NCI-H187 treated with DMSO at 0.1 percent for 48 hours (cell line): ENCODE measurements around the gene ZDHHC18.

Source experiments
- DNase-seq: peaks from one replicate; lab custom pipeline; 2025; lab: John Stamatoyannopoulos, UW

ZDHHC18 gene, protein sequence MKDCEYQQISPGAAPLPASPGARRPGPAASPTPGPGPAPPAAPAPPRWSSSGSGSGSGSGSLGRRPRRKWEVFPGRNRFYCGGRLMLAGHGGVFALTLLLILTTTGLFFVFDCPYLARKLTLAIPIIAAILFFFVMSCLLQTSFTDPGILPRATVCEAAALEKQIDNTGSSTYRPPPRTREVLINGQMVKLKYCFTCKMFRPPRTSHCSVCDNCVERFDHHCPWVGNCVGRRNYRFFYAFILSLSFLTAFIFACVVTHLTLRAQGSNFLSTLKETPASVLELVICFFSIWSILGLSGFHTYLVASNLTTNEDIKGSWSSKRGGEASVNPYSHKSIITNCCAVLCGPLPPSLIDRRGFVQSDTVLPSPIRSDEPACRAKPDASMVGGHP

GRCh38 chr1:26826261-26827105, at the start of gene ZDHHC18:
Gene ZDHHC18 (plus strand): TSS chr1:26826688. CDS start chr1:26826805, 117 bp downstream.
- DNase-seq, result no peak

DNA sequence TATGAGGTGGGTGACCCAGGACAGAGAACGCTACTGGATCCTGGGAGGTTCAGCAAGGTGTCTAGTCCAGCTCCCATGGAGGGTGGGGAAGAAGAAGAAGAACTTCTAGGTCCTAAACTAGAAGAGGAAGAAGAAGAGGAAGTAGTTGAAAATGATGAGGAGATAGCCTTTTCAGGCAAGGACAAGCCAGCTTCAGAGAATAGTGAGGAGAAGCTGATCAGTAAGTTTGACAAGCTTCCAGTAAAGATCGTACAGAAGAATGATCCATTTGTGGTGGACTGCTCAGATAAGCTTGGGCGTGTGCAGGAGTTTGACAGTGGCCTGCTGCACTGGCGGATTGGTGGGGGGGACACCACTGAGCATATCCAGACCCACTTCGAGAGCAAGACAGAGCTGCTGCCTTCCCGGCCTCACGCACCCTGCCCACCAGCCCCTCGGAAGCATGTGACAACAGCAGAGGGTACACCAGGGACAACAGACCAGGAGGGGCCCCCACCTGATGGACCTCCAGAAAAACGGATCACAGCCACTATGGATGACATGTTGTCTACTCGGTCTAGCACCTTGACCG, 47.3 kb upstream of the ZDHHC18 start:
- no peak for DNase-seq

- DNase-seq, result no peak
Measured at GRCh38 chr1:26780344-26780957, 46.0 kb upstream of the ZDHHC18 start.

DNA sequence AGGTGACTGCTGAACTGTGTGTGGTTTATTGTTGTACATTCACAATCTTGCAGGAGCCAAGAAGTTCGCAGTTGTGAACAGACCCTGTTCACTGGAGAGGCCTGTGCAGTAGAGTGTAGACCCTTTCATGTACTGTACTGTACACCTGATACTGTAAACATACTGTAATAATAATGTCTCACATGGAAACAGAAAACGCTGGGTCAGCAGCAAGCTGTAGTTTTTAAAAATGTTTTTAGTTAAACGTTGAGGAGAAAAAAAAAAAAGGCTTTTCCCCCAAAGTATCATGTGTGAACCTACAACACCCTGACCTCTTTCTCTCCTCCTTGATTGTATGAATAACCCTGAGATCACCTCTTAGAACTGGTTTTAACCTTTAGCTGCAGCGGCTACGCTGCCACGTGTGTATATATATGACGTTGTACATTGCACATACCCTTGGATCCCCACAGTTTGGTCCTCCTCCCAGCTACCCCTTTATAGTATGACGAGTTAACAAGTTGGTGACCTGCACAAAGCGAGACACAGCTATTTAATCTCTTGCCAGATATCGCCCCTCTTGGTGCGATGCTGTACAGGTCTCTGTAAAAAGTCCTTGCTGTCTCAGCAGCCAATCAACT, 45.2 kb upstream of the ZDHHC18 start:
- DNase-seq, result no peak

DNA sequence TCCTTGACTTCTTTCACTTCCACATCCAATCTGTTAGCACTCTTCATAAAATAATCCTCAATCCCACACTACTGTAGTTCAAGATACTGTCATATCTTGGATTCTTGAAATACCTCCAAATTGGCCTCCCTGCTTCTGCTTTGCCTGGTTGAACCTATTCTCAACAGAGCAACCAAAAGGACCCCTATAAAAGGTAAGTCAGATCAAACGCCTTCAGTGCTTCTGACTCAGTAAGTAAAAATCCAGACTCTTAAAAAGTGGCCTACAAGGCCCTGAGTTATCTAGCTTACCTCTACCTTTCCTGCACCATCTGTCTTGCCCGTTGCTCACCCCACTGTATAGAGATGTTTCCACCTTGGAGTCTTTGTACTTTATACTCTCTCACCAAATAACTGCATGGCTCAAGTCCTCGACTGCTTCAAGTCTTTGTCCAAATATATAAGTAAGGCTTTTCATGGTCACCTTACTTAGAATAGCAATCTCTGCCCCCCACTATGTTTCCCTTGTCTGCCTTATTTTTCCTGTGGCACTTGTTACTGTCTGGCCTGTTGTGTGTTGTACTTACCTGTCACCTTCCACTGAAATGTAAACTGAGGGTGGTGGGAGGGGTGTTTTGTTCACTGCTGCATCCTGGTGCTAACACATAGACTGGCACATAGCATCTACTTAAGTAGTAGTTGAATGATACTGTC, 43.8 kb upstream of the ZDHHC18 start:
- no peak for DNase-seq

- DNase-seq, result no peak
Measured at GRCh38 chr1:26783646-26784022, 42.9 kb upstream of the ZDHHC18 start.

- DNase-seq, result no peak
Measured at GRCh38 chr1:26784023-26784871, 42.2 kb upstream of the ZDHHC18 start.

DNA sequence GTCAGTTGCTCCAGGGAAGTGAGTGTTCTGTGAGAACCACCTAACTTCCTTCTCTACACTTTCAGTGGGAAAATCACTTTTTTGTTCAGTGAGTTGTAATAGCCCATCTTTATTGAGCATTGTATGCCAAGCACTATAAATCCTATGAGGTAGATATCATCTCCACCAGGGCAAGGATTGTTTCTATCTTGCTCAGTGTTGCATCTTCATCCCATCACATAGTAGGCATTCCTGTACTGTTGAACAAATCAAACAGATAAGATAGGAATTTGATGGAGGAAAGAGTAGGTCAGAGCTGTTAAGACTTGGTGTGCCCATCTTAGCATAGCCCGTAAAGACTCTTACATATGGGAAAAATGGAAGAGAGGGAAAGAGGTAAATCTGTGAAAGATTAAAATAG, 41.6 kb upstream of the ZDHHC18 start:
- DNase-seq, result no peak

DNA sequence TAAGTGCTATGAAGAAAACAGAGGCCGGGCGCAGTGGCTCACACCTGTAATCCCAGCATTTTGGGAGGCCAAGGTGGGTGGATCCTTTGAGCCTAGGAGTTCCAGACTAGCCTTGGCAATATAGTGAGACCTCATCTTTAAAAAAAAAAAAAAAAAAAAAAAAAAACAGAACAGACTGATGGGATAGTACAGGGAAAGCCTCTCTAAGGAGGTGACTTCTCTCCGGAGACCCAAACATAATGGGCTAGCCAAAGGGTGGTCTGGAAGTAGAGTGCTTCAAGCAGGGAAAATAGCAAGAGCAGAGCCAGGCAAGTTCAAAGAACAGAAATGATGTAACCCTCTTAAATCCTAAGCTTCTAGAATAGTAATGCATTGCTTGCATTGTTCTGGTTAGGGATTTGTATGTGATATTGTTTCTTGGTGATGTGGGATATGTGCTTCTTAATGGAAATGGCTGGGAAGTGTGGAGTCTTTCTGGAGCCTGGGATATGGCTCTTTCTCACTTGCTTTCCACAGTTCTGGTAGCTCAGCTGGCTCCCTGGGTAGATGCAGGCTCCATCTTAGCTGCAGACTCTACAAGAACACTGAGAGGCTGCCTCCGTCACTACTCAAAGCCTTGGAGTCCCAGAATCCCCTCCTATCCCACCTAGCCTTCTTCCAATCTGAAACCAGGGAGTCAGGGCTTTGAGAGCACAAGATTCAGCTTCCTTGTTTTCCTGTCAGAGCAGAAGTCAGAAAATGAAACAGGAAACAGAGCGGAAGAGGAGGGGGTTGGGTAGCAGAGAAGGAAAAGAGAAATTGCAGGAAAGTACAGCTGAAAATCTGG, 40.7 kb upstream of the ZDHHC18 start:
- no peak for DNase-seq

- no peak for DNase-seq
Measured at GRCh38 chr1:26786437-26787380, 39.8 kb upstream of the ZDHHC18 start.

DNA sequence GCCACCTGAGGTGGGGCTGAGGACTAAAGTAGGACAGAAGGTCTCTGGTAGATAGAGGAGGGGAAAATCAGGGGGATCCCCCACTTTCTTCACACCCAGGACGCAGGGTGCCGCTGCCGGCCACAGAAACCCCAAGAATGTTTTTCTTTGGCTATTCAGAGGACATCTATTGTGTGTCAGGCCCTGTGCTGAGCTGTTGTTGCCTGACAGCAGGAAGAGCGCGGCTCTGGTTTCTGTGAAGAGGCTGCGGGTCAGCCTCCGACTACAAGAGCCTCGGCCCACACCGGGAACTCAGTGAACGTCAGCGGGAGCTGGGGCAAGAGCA, 39.1 kb upstream of the ZDHHC18 start:
- no peak for DNase-seq

DNA sequence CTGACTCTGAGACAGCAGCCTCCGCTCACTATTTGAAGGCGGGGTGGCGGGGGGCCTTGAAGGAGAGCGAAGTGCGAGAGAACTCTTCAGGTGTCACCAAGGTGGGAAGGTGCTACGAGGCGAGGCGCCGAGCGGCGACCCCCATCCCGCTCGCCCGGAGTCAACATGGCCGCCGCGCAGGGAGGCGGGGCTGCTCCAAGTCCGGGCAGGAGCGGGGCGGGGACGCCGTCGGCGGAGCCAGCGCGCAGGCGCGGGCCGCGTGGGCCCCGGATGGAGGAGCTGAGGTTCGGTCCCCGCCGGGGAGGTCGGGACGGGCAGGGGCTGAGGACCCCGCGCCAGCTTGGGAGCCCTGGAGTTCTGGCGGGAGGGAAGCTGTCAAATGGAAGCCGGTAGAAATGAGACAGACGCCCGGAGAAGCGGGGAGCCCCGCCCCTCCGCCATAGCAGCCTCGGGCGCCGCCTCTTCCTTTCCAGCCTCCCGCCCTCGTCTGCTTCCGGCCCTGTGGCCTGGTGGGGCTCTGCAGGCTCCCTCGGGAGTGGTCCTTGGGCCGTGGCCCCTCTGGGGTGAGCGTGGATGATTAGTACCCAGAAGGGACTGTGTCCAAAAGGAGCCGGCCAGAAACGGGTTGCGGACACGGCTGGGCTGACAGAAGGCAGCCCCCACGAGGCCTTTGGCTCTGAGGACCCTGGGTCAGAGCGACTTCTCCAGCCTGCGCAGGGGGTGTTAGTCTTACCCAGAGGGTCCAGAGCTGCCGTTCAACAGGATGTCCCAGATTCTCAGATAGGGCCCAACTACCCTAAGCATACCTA, 38.6 kb upstream of the ZDHHC18 start, which contains the start of gene PIGV:
Gene PIGV, plus strand, starts transcription at position 245 of the 809 bp plus-strand sequence. CDS start 2,866 bp downstream, outside the sequence.
- peak; percentile 21 for DNase-seq

DNA sequence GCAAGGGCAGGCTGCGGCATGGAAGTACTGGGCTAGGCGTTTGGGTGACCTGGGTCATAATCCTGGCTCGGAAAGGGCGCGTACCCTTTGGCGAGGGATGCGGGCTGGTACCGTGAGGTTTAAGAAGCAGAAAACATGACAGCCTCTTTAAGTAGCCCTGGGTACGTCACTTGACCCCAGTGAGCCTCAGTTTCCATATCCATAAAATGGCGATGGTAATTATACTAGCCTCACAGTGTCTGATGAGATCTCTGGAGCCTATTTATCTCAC, 38.0 kb upstream of the ZDHHC18 start:
- DNase-seq, result no peak

DNA sequence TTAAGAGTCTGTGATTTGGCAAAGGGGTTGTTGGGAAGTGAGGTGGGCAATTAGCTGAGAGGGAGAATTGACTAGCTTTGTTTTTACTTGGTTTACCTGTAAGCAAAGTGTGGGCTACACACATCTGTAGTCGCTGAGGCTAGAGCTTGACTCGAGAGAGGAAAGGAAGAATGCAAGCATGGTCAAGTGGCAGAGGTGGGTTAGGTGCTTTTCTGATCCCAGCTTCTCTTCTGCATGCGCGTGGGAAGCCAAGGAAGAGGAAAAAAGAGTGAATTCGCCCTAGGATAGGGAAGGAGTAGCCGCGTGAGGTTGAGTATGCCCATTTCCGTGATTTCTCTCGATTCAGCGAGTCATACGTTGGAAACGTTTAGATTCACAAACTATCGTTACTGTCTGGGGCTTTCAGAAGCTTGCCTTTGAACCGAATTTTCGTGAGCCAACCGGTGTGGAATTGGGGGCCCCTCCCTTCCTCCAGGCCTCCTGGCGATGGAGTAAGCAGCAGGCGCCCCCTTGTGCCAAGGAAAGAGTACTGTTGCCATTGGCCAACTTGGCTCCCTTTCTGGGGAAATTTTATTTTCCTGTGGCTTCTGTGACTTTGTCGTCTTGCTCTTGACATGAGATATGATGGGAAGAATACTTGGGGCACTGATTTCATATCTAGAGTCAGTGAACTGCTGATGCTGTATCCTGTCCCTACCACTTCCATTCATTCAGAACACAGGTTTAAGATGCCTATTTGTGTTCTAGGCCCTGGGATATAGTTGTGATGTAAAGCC, 37.5 kb upstream of the ZDHHC18 start:
- peak; percentile 47 for DNase-seq

DNA sequence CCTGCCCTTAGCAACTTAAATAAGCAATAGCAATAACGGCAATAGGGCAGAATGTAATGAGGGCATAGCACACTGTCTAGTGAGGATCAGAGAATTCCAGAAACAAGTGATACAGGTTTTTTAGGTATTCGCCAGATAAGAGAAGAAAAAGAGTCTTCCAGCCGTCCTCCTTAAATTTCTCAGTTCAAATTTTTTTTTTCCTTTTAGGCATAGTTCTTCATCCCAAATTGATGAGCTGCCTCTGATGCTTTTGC, 36.9 kb upstream of the ZDHHC18 start:
- DNase-seq, result no peak

- DNase-seq, result no peak
Measured at GRCh38 chr1:26789931-26790330, 36.6 kb upstream of the ZDHHC18 start.

- DNase-seq, result no peak
Measured at GRCh38 chr1:26790551-26790953, 35.9 kb upstream of the ZDHHC18 start.
